Adipocyte (in vitro differentiated cells): ENCODE results near the gene RHOB.

Experiments used
- DNase-seq: peaks from one replicate; pipeline ENCODE4 v3.0.0-alpha.2; 2015; ENCODE audit warnings: low read depth
- H3K27me3 ChIP-seq: replicated peaks from 2 replicates; pipeline ENCODE4 v1.7.0; 2013; ENCODE audit warnings: mild to moderate bottlenecking, low read length, moderate library complexity; ENCODE audit not compliant: control insufficient read depth, insufficient read depth
- H3K36me3 ChIP-seq: 2 replicates; pipeline ENCODE4 v1.7.0; 2013; ENCODE audit warnings: low read length, mild to moderate bottlenecking, moderate library complexity; ENCODE audit not compliant: control insufficient read depth, insufficient read depth, severe bottlenecking
- H3K4me1 ChIP-seq: 2 replicates; pipeline ENCODE4 v1.7.0; 2013; ENCODE audit warnings: mild to moderate bottlenecking, low read length, moderate library complexity; ENCODE audit not compliant: control insufficient read depth, insufficient read depth
- H3K4me3 ChIP-seq: 2 replicates; pipeline ENCODE4 v1.7.0; 2013; ENCODE audit warnings: mild to moderate bottlenecking, low read length, moderate library complexity
- H3K9ac ChIP-seq: 2 replicates; pipeline ENCODE4 v1.7.0; 2013; ENCODE audit warnings: mild to moderate bottlenecking, low read length, moderate library complexity
- H3K9me3 ChIP-seq: 2 replicates; pipeline ENCODE4 v1.7.0; 2013; ENCODE audit warnings: mild to moderate bottlenecking, low read length, moderate library complexity; ENCODE audit not compliant: control insufficient read depth

The RHOB gene

DNA sequence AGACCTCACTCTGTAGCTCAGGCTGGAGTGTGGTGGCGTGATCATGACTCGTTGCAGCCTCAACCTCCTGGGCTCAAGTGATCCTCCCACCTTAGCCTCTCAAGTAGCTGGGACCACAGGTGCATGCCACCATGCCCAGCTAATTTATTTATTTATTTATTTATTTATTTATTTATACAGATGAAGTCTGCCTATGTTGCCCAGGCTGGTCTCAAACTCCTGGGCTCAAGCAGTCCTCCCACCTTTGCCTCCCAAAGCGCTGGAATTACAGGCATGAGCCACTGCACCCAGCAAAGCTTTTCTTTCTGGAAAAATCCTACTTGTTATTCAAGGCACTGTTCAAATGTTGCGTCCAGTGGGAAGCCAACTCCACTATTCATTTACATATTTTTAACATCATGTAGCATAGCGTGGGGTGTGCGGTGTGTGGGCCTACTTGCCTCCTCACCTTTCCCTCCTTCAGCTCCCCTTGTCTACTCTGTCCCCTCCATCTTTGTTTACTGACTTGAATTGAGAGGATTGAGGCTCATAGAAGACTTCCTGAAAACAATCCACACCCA lies 6.8 kb upstream of the RHOB start:
- H3K36me3 ChIP-seq = no peaks in the 10 kb centered on the region
- H3K4me1 ChIP-seq = peaks cover 34% of the 10 kb centered on the region
- H3K9me3 ChIP-seq = no peaks in the 10 kb centered on the region
- no peak overlapping the region for H3K9ac ChIP-seq
- H3K27me3 ChIP-seq = no peaks in the 10 kb centered on the region
- DNase-seq = no peak
- H3K4me3 ChIP-seq = no peak overlapping the region

- Histone ChIP-seq H3K4me1 (peaks cover 35% of the 10 kb centered on the region), H3K27me3 (no peaks in the 10 kb centered on the region), H3K9me3 (no peaks in the 10 kb centered on the region), H3K9ac (peak overlapping the region; percentile 72), H3K4me3 (peak overlapping the region; percentile 56), H3K36me3 (no peaks in the 10 kb centered on the region)
- peak; percentile 82 for DNase-seq
These were observed 3.5 kb upstream of the RHOB start for GRCh38 chr2:20443276-20443920.

DNA sequence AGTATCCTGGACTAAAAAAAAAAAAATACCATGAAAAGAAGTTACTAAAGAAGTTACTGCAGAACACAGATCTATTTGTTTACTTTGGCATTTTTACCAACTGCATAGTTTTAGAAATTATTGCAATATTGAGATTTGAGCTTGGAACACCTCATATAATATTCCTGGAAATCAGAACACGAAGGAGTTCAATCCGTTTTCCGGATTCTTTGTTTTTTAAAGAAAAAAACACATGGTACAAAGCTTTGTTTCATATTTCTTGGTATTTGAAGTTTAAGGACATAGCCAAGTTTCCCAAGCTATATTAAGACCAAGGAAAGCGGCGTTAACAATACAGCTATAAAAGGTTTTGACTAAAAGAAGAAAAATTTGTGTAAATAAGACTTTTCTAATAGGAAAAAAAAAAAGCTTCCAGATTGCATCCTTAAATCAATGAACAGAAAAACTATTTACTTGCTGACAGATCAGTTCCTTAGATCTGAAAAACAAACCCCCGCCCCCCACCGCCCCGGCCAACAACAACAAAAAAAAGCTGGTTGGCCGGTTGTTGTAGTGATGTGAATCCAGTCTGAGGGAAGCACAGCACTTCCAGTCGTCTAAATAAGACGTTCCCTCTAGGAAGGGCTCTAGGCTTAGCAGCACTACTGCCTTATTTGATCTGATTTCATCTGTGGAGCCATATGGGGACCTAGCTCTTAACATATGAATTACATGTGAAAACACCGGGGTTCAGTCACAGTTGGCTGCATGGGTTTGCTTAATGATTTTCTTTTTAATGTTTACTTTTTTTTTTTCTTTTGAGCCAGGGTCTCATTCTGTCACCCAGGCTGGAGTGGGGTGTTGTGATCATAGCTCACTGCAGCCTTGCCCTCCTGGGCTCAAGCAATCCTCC lies 2.5 kb upstream of the RHOB start:
- H3K4me1 ChIP-seq = peaks cover 26% of the 10 kb centered on the region
- no peaks in the 10 kb centered on the region for H3K9me3 ChIP-seq
- peaks cover 9% of the 10 kb centered on the region for H3K36me3 ChIP-seq
- peak overlapping the region; percentile 56 for H3K4me3 ChIP-seq
- no peaks in the 10 kb centered on the region for H3K27me3 ChIP-seq
- DNase-seq = peak; percentile 80
- H3K9ac ChIP-seq = peak overlapping the region; percentile 72

GRCh38 chr2:20444993-20445910 lies 1.6 kb upstream of the RHOB start:
- Histone ChIP-seq H3K36me3 (peaks cover 10% of the 10 kb centered on the region), H3K9me3 (no peaks in the 10 kb centered on the region), H3K4me1 (peaks cover 33% of the 10 kb centered on the region), H3K27me3 (no peaks in the 10 kb centered on the region), H3K9ac (peak overlapping the region; percentile 53), H3K4me3 (no peak overlapping the region)
- no peak for DNase-seq

DNA sequence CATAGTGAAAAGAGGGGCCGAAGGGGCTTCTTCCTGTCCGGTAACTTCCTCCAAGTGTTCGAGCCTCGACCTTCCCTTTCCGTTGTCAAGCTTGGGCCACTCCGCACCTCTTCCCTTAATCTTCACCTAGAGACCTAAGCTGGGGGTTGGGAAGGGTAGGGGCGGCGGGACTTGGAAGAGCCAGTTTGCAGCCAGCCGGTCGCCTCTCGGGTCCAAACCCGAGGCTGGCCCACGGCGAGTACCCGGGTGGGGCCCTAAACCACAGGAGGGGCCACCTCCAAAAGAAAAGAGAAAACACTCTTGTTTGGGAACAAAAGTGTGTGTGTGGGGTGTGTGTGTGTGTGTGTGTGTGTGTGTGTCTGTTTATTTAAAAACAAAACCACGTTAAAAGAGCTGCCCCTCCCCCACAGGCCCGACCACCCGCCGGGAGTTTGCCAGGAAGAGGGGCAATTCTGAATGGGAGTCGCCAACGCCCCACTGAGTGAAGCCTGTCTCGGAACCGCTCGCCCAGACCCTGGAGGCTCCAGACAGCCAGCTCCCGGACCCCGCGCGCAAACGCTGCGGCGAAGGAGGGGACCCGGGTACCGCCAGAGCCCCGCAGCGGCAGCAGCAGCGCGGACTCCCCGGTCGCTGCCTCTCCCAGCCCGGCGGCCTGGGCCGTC lies 488 bp upstream of the RHOB start:
- peak overlapping the region; percentile 90 for H3K4me3 ChIP-seq
- H3K9me3 ChIP-seq = no peaks in the 10 kb centered on the region
- no peaks in the 10 kb centered on the region for H3K27me3 ChIP-seq
- DNase-seq = no peak
- H3K36me3 ChIP-seq = peaks cover 10% of the 10 kb centered on the region
- peak overlapping the region; percentile 96 for H3K9ac ChIP-seq
- peaks cover 43% of the 10 kb centered on the region for H3K4me1 ChIP-seq

DNA sequence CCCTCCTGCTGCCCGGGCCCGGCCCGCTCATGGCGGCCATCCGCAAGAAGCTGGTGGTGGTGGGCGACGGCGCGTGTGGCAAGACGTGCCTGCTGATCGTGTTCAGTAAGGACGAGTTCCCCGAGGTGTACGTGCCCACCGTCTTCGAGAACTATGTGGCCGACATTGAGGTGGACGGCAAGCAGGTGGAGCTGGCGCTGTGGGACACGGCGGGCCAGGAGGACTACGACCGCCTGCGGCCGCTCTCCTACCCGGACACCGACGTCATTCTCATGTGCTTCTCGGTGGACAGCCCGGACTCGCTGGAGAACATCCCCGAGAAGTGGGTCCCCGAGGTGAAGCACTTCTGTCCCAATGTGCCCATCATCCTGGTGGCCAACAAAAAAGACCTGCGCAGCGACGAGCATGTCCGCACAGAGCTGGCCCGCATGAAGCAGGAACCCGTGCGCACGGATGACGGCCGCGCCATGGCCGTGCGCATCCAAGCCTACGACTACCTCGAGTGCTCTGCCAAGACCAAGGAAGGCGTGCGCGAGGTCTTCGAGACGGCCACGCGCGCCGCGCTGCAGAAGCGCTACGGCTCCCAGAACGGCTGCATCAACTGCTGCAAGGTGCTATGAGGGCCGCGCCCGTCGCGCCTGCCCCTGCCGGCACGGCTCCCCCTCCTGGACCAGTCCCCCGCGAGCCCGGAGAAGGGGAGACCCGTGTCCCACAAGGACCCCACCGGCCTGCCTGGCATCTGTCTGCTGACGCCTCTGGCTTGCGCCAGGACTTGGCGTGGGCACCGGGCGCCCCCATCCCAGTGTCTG lies 767 bp downstream of the RHOB start:
- H3K9me3 ChIP-seq = no peaks in the 10 kb centered on the region
- H3K4me3 ChIP-seq = peak overlapping the region; percentile 90
- no peaks in the 10 kb centered on the region for H3K27me3 ChIP-seq
- H3K4me1 ChIP-seq = peaks cover 44% of the 10 kb centered on the region
- H3K36me3 ChIP-seq = peaks cover 10% of the 10 kb centered on the region
- peak overlapping the region; percentile 96 for H3K9ac ChIP-seq
- peak; percentile 59 for DNase-seq

GRCh38 chr2:20448246-20448976 lies 1.5 kb downstream of the RHOB start:
- peak; percentile 48 for DNase-seq
- H3K4me3 ChIP-seq = peak overlapping the region; percentile 90
- H3K36me3 ChIP-seq = peaks cover 10% of the 10 kb centered on the region
- H3K27me3 ChIP-seq = no peaks in the 10 kb centered on the region
- peak overlapping the region; percentile 96 for H3K9ac ChIP-seq
- no peaks in the 10 kb centered on the region for H3K9me3 ChIP-seq
- H3K4me1 ChIP-seq = peaks cover 40% of the 10 kb centered on the region

GRCh38 chr2:20448977-20449306 lies 2.1 kb downstream of the RHOB start:
- H3K9me3 ChIP-seq = no peaks in the 10 kb centered on the region
- H3K9ac ChIP-seq = peak overlapping the region; percentile 96
- peaks cover 10% of the 10 kb centered on the region for H3K36me3 ChIP-seq
- H3K4me1 ChIP-seq = peaks cover 35% of the 10 kb centered on the region
- peak overlapping the region; percentile 90 for H3K4me3 ChIP-seq
- no peak for DNase-seq
- no peaks in the 10 kb centered on the region for H3K27me3 ChIP-seq

DNA sequence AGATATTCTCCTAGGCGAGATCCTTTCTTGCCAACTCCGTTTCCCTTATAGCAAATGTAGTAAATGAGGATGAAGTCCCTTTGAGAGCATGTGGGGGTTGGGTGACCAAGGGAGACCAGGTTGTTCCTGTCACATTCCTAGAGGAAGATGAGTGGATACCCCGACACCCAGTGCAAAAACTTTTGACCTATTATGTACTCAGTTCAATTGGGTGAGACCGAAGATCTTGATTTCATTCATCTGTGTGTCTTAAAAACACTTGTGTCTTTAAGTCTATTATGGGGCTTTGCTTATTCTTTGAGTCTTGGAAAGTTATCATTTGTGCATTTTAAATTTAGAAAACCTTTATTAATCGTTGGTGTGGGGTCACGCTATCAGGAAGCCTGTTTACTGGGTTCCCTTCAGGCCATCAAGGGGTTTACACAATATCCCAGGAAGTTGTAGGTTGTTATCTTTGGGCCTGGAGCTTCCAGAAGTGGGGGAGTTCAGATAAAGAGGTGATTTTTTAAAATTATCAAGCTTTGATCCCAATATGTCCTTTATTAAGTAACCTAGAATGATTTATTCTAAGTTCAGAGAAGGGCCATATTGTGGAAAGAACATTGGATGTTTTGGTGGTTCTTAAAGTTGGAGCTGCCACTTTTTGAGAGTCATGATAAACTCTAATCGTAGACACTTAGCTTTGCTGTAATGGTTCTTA lies 2.8 kb downstream of the RHOB start:
- H3K9ac ChIP-seq = peak overlapping the region; percentile 96
- peak; percentile 54 for DNase-seq
- H3K9me3 ChIP-seq = no peaks in the 10 kb centered on the region
- peak overlapping the region; percentile 90 for H3K4me3 ChIP-seq
- peaks cover 10% of the 10 kb centered on the region for H3K36me3 ChIP-seq
- H3K27me3 ChIP-seq = no peaks in the 10 kb centered on the region
- peaks cover 31% of the 10 kb centered on the region for H3K4me1 ChIP-seq
